Fibroblast of lung (primary cell): ENCODE results near the gene PDIK1L.
"Not testable (repeated sequence)": the region's sequence is repeated elsewhere in the genome, so short reads cannot be mapped to it uniquely, and the experiment has no call there.

Experiments used
- EZH2 ChIP-seq: IDR thresholded peaks from 2 replicates; pipeline ENCODE4 v1.5.1; 2012; ENCODE audit warnings: low read length, control low read depth, mild to moderate bottlenecking; ENCODE audit errors: missing control alignments
- TF ChIP-seq, protein P1 (sequence below), 2 donors: IDR thresholded peaks in 1 of 2; conservative IDR thresholded peaks in 1 of 2; 1 replicate in 1 of 2; 2 replicates in 1 of 2; pipeline ENCODE4 v1.5.1; 2011 to 2012; ENCODE audit warnings: low read length in 2 of 2, control low read depth in 1 of 2, inconsistent platforms in 1 of 2, low read depth in 1 of 2, mild to moderate bottlenecking in 1 of 2

DNA sequence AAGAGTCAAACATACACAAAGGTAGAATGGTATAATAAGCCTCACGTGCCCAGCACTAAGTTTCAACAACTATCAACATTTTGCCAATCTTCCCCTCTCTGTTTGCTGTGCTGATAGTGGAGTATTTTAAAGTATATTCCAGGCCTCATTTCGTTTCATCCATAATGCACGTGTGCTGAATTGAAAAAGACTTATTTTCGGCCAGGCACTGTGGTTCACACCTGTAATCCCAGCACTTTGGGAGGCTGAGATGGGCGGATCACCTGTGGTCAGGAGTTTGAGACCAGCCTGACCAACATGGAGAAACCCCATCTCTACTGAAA, 6.4 kb upstream of the PDIK1L start:
- TF ChIP-seq, protein P1, sequence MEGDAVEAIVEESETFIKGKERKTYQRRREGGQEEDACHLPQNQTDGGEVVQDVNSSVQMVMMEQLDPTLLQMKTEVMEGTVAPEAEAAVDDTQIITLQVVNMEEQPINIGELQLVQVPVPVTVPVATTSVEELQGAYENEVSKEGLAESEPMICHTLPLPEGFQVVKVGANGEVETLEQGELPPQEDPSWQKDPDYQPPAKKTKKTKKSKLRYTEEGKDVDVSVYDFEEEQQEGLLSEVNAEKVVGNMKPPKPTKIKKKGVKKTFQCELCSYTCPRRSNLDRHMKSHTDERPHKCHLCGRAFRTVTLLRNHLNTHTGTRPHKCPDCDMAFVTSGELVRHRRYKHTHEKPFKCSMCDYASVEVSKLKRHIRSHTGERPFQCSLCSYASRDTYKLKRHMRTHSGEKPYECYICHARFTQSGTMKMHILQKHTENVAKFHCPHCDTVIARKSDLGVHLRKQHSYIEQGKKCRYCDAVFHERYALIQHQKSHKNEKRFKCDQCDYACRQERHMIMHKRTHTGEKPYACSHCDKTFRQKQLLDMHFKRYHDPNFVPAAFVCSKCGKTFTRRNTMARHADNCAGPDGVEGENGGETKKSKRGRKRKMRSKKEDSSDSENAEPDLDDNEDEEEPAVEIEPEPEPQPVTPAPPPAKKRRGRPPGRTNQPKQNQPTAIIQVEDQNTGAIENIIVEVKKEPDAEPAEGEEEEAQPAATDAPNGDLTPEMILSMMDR (conservative IDR thresholded peaks at IDR 0.05 in 1 of 2, IDR thresholded peaks at IDR 0.05 in 1 of 2; ENCODE audit: low read depth in 1 of 2, low read length in 2 of 2): not testable (repeated sequence)
- TF ChIP-seq EZH2: not testable (repeated sequence)
